ENCODE results near the gene EYA2.

Gene EYA2

DNA sequence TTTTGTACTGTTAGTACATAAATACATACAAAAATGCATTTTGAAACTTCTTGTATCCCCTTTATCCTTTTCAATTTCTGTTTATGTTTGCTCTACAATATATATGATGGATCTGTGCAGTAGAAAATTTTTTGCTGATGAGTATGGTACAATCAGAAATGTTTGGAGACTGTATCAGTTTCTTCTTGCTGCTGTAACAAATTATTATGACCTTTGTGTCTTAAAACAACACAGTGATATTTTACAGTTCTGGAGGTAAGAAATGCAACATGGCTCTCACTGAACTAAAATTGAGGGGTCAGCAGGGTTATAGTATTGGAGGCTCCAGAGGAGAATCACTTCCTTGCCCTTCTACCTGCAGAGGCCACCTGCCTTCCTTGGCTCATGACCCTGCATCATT, 184.4 kb downstream of the EYA2 start:
- DNase-seq, result no peak

DNA sequence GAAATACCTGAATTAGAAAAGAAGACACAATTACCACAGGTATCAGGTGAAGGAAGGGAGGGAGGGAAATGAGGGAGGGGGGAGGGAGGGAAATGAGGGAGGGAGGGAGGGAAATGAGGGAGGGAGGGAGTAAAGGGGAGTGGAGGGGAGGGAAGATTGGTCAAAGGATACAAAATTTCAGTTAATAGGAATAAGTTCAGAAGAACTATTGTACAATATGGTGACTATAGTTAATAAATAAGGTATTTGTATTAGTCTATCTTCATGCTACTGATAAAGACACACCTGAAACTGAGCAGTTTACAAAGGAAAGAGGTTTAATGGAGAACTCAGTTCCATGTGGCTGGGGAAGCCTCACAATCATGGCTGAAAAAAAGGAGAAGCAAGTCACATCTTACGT, 185.7 kb downstream of the EYA2 start:
- DNase-seq, result no peak

DNA sequence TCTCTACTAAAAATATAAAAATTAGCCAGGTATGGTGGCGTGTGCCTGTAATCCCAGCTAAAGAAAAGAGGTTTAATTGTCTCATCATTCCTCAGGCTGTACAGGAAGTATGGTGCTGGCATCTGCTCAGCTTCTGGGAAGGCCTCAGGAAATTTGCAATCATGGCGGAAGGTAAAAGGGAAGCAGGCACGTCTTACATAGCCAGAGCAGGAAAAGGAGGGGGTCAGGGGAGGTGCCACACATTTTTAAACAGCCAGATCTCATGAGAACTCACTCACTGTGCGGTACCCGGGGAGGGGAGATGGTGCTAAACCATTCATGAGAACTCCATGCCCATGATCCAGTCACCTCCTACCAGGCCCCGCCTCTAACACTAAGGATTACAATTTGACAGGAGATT, 191.7 kb downstream of the EYA2 start:
- no peak for DNase-seq

DNA sequence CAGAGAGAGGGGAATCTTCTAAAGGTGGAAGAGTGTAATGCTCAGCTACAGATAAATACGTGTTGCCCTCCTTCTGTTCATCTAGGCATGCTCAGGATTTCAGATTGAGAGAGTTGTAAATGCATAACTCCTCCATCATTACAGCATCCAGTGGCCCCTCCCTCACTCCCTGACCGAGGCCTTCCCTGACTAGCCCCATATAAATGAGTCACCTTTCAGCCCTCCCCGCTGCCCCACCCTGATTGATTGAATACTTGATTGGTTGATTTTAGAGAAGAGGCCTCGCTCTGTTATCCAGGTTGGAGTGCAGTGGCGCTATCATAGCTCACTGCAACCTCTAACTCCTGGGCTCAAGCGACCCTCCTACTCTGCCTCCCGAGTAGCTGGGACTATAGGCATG, 193.7 kb downstream of the EYA2 start:
- DNase-seq, result no peak

DNA sequence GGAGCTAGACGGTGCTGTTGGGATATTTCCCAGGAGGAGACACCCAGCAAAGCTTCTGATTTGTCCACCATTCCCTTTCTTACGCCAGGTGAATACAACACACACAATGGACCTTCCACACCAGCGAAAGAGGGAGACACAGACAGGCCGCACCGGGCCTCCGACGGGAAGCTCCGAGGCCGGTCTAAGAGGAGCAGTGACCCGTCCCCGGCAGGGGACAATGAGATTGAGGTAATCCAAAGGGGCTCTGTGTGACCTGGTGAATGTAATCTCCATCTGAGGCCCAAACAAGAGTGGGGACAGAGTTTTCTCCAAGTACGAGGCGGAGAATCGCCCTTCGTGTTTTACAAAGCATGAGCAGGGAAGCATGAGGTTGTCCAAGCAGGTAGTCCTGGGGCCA, 194.5 kb downstream of the EYA2 start:
- no peak for DNase-seq

DNA sequence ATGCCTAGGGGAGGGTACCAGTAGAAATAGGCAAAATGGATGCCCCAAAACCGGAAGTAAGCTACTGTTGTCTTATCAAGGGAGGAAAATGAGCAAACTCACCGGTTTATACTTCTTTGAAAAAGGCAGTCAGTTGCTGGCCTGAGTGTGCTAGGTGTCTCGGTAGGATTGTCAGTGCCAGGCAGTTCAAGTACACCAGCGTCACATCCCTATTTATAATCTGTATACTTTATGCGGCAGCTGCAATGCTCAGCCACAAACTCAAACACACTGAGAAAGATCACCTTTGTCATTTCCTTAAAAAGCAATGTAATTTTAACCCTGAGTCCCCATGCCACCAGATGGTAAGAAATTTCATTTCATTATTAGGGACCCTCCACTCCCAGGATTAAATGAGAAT, 196.2 kb downstream of the EYA2 start:
- no peak for DNase-seq

DNA sequence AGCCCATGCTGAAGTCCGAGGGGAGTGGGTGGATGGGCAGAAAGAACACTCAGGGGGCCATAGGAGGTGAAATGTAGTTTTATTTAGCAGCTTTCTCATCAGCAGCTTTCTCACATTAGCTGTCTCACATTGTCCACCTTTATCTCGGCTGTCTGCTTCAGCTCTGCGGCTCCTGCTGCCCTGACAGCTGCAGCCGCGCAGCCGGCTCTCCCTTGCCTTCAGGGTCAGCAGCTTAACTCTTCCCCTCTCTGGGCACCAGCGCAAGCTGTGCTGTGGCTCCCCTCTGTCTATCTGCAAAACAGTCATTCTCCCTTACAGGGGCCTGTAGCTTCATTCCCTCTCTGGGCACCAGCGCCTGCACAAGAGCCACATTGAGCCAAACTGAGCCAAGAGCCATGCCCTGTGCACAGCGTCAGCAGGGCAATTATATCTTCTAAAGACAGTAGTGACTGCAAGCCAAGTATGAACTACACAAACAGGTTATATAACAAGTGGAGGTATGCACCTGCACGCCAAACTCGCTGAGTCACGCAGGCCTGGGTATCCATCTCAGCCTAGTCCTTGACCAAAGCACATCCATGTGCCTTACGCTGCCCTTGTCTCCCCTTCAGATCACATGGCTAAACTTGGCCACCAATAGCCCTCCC, 198.8 kb downstream of the EYA2 start:
- DNase-seq, result no peak

DNA sequence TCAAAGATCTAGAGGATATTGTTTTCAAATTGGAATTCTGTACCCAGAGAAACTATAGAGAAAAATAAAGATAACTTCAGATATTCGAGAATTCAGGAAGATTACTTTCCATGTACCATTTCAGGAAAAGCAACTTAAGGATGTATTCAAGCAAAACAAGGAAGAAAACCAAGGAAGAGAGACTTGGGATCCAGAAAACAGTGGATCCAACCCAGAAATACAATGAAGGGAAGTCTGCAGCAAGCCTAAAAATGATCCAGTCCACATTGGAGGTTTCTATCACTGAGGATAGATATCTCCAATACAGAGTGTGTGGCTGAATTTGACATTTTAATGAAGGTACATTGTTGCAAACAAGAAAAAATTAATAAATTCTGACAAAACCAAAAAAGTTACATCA, 201.0 kb downstream of the EYA2 start:
- no peak for DNase-seq

DNA sequence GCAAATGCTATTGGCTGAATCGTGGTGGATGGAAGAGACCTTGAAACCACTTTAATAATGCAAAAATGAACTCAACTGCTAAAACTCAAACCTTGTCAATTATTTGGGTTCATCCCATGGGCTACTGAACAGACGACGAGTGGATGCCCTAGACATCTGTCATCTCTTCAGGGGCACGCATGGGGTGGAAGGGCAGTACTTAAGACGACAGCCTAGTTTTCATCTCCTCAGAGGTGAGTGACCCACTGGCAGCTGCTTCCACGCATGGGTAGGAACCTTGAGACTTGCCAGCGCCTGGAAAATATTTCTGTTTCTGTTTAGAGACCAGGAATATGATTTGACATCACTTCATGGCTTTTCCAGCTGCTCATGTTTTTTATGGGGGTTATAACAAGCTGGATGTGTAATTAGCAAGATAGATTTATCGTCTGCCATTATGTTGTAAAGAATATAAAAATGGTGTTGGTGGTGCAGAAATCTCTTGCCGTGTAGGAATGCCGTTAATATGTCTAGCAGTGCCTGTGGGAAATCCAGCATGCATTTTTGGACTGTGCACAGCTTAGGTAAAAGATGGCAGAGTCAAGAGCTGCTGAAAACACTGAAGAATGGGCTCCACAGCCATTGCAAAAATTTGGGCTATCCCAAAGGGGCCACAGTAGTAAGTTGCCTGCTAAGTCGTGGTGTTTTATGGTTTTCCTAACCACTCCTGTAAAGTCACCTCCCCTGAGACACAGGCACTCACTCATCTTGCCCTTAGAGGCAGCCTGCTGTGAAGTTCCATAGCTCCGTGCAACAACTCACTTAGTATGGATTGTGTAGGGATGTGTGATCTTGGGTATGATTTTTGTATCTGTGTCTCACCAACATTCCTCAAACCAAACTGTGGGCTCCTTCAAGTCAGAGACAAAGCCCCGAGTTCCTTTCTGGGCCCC, 203.3 kb downstream of the EYA2 start:
- DNase-seq, result no peak

DNA sequence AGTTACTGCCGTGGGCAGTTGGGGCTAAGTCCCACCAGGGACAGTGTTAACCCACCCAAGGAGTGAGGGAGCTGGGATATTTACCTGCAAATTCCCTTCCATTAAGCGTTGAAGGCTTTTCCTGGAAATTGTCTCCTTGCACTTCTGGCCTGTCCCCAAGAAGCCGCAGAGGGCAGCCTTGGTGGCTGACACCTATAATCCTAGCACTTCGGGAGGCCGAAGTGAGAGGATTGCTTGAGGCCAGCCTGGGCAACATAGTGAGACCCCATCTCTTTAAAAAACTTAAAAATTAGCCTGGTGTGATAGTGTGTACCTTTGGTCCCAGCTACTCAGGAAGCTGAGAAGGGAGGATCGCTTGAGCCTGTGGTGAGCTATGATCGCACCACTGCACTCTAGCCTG, 204.4 kb downstream of the EYA2 start:
- DNase-seq, result no peak

DNA sequence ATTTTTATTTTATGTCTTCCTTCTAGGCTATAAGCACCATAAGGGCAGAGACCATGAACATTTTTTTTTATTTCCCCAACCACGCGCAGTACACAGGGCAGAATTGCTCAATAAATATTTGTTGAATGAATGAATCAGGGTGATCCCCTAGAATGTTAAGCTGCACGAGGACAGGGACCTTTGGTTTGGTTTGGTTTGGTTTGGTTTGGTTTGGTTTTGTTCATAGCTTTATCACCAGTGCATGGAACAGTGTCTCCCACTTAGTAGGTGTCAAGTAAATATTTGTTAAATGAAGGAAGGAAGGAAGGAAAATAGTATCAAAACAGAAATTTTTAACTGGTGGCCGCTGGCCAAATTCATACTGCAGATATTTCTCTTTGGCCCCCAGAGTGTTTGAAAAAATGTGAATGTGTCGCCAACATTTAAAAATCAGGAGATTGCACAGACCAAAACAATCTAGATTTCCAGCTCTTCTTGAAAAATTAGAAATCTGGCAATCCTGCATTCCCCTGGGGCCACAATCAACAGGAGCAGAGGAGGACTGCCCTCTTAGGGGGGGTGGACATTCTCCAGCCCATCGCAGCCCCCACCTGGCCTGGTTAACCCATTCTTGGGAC, 205.3 kb downstream of the EYA2 start:
- no peak for DNase-seq

DNA sequence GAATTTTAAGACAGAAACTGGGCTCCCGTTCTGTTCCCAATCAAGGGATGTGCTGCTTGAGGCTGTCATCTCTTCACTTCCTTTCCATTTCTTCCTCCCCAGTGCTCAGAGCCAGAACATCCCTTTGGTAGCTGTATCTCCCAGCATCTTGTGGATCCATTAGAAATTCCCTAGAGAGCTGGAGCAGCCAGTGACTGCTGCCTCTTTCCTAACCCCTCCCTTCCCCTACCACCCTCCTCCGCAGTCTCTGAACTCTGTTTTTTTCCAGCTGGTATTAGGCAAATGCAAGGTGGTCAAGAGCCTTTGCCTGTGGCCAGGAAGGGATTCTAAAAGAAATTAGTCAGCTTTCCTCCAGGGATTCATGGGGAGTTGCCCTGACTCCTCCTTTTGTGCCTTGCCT, 208.0 kb downstream of the EYA2 start:
- DNase-seq, result no peak

DNA sequence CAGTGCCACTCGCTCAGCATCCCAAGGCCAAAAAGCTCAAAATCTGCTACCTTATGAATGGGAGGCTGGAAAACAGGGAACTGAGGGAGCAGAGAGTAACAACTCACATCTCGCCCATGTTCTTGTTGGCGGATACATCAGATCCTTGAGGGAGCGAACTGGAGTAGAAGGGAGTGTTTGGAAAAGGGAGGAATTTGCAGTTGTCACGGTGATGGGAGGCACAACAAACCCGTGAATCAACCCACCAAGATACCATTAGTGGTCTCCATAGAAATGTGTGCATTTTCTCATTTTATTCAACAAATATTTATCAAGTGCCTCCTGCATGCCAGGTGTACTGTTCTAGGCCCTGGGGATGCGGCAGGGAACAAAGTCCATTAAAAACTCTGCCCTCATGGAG, 212.1 kb downstream of the EYA2 start:
- no peak for DNase-seq

DNA sequence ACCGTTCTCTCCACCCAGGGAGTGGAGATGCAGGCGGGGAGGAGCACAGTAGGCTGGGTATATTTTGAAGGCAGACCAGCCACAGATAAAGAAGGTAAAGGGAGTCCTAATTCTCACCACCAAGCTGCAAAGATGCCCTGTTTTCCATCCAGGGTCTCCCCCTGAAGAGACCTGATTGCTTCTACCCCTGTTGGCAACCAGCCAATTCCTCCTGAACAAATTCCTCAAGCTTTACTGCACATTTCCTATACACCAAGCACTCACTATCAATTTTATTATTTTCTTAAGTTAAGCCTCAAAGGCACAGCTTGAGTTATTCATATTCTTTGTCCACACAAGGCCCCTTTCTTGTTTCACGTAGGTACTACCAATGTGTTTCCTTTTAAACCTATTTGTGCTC, 214.4 kb downstream of the EYA2 start:
- no peak for DNase-seq

DNA sequence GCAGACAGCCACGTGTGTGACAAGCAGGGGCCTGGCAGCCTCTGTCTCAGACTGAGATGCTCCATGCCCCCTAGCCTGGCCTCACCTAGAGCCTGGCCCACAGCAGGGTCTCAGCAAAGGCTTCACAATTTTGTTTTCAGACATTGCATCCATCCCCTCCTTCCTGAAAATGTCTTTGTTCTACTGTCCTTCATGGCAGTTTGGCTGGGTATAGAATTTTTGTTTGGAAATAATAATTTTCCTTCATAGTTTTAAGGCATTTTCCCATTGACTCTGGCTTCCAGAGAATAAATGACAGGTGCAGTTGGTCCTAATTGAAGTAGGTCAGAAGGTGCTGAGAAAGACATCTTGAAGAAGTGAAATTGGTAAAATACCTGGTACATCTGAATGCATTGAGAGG, 216.2 kb downstream of the EYA2 start:
- no peak for DNase-seq

DNA sequence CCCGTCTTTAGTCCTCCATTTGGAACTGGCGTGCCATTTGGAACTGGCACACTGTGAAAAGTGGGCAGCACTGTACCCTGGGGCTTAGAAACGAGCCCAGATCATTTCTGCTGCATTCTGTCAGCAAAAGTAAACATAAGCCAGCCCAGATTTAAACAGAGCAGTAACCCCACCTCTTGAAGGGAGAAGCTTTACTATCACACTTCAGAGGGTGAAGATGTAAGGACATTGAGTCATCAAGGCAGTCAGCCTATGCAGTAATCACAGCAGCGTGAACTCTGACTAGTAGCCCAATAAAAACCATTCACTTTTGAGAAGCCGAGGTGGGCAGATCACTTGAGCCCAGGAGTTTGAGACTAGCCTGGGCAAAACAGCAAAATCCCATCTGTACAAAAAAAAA, 216.9 kb downstream of the EYA2 start:
- DNase-seq, result no peak

DNA sequence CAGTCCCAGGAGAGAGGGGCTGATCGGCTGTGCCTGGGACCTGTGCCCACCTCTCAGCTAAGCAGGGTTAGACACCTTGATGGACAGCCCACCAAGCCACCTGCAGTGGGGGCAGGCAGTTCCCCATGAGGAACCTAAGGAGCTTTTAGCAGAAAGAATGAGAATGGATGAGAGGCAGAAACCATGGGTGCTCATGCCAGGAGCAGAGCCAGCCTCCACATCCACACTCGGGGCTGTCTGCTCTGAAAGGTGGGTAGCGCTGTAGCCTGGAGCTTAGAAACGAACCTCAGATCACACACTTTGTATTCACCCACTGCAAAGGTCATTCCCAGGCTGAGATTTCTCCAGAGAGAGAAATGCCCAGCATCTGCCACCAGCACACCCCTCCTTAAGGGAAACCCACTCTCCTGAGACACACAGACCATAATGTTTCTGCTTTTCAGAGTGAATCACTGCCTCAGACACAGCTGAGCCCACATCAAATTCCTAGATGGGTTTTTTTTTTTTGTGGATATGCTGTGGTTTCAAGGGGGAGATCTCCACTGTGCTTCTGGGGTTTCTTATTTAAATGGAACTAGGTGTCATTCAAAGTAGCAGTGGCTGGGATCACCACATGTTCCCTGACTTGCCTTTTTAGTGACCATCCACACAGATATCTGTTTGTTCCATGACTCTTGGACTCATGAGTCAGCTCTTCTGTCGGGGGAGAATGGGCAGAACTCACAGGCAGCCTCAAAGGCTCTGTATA, 218.9 kb downstream of the EYA2 start:
- no peak for DNase-seq

DNA sequence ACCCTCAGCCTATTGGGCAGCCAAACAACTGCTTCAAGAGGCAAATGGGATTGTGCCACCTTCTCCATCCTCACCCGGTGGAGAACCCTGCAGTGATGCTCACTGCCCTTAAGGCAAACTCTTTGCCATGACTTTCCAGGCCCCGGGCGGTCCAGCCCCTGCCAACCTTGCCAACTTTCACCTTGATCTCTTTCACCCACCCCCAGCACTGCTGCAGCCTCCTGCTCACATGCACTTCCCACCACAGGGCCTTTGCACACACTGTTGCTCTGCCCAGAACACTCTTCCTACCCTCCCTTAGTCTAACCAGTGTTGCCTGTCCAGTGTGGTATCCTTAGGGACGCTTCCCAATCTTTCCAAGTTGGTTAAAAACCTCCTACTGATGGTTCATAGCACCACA, 221.1 kb downstream of the EYA2 start:
- DNase-seq, result no peak

DNA sequence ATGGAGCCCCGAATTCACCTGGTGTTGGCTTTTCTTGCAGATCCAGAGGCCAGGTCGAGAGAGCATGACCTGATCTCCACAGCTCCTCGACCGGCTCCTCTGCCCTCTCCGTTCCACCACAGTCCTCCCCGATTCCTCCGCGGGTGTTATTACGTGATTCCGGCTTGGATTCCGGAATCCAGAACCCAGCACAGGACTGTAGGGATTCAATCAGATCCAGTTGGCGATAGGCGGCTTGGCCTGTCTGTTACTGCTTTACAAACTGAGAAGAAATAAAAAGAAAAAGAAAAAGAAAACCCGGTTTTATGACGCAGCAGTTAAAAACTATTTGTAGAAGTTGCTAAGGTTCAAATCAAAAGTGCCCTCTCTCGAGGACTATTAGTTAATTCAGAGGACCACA, 222.7 kb downstream of the EYA2 start:
- DNase-seq, result no peak

DNA sequence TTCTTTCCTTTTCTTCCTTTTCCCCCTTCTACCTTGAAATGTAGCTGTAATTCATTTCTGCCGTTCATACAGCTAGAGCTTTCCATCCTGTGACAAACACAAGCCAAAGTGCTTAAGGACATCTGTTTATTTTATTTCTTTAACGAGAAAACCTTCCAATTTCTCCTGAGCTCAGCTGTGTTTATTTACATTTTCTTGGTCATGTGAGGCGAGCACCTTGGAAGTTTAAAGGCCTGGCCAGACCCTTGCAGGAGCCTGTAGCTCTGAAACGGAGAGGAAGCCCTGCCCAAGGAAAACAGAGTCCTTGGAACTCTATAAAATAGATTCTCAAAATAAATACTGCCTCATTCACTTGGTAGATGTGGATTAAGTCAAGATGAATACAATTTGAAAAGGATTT, 223.1 kb downstream of the EYA2 start:
- DNase-seq, result no peak

DNA sequence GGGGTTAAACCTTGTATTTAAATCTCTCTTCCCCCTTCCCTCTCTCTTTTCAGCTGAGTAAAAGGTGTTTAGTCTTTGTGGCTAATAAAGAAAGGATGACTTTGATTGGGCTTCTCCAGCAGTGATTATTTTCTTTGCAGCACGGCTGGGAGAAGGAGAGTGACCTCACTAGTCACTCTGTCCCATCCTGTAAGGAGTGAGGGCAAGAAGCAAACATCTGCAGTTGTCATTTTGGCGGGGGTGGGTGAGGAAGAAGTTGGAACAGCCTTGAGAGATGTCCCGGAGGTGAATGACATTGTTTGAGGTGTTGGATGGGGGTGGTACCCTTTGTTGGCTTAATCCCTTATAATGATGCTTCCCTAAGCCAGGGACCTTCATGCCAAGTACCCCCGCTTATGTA, 223.6 kb downstream of the EYA2 start:
- DNase-seq, result no peak

DNA sequence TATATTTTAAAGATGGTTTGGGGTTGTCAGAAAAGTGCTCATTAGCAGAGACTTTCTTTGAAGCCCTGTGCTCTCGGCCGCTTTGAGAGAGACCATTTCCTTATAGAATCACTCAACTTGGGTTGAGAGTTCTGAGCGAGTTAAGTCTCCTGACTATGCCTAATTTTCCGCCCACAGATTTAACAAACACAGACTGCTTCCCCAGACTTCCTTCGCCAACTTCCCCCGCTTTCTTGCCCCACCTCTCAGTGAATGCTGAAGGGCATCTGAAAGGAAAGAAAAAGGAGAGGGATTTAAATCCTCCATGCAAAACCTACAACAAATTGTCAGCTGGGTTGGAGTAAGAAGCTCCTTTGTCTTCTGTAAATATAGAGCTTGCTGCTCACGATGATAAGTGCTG, 224.0 kb downstream of the EYA2 start:
- no peak for DNase-seq

DNA sequence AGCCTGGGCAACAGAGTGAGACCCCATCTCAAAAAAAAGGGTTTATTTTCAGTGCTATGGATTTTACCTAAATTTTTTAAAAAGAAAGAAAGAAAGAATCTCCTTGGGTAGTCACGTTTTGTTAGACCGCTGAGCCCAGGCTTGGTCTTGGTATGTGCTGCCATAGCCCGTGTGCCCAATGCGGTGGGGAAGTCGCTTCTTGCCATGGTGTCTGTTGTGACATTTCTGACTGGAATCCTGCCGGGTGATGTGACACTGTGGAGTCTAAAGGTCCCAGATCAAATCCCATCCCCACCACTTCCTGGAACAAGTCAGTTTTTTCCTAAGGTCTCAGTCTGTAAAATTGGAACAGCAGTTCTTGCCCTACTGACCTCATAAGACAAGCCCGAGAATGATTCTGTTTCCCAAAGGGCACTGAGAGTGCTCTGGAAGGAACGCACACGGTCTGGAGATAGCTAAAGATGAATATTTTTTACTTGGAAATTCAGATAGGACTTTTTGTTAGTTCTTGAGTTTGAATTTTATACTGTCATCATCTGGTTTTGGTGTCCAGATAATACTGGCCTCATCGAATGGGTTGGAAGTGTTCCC, 225.8 kb downstream of the EYA2 start:
- DNase-seq, result no peak

Data from activated CD4-positive, alpha-beta T cell treated with anti-CD3 and anti-CD28 coated beads, Interleukin-2, Interleukin-6, amounts not matched to agents 100 ng/mL and 50 ng/mL, durations not matched to agents 16 hours and 8 hours (primary cell).